ENCODE measurements around the gene P2RY6. TPM values are rescaled to one million over a fixed set of nuclear protein-coding genes. Genes with fewer than 3 reads are reported as not detected.
A peak's percentile ranks its signal among the peaks of the same experiment; 100 is the strongest.

The P2RY6 gene
- polyA plus RNA-seq, 1 donor (not counting 4 experiments of a cell fraction or from before 2014, with no cell fraction given): 0.04 TPM

DNA sequence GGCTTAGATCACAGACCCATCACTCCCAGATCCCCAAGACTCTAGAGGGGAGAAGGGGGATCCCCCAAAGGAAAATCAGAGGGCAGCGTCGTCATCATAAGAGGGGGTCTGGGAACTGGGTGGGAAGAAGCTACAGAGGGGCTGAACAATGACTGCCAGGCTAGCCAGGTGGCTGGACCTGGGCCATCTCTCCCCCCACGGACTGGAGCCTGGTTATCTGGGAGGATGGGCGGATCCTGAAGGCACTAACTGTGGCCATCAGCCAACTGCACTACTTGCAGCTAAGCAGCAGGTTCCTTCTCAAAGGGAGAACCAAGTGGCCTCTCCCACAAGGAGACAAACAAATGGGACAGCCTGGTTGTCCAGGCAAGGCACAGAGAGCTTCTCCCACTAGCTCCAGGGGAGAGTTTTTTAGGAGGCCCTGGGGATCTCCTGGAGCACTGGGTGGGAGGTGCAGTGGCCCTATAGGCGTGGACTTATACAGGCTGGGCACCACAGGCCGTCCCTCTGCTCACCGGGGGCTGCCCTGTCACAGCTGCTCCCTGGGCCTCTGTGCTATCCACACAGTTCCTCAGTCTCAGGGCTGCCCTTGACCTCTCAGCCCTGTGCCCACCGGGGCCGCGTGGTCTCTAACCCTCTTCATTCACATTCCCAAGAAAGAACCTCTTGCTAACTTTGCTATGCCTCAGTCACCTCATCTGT lies 15.4 kb downstream of the P2RY6 start:
- H3K27ac ChIP-seq (ENCODE audit: control insufficient read depth, insufficient read depth, low read length): no peak overlapping the region
- no peak overlapping the region for H3K4me2 ChIP-seq (ENCODE audit: control insufficient read depth, extremely low read depth, insufficient read depth, low read depth, low read length)
- H3K9me1 ChIP-seq (ENCODE audit: control insufficient read depth, extremely low read depth, insufficient read depth, low read length): no peaks in the 10 kb centered on the region
- no peaks in the 10 kb centered on the region for H4K20me1 ChIP-seq (ENCODE audit: control insufficient read depth, extremely low read depth, insufficient read depth, low read length)
- dilution Hi-C loops (cut with MboI; ENCODE audit: extremely low pct_ligation_motif_present, low sequenced_read_pairs): no loop called here
- peaks cover 12% of the 10 kb centered on the region for H3K4me1 ChIP-seq (ENCODE audit: control insufficient read depth, extremely low read depth, insufficient read depth, low read length)
- FAIRE-seq: no peak
- no peaks in the 10 kb centered on the region for H3K36me3 ChIP-seq (ENCODE audit: control insufficient read depth in 2 of 2, extremely low read depth in 1 of 2, insufficient read depth in 2 of 2, low read length in 2 of 2)
- no peaks in the 10 kb centered on the region for H3K79me2 ChIP-seq (ENCODE audit: control insufficient read depth, insufficient read depth, low read length)
- H2AFZ ChIP-seq (ENCODE audit: control insufficient read depth, low read length): no peak overlapping the region
- H3K27me3 ChIP-seq (ENCODE audit: control insufficient read depth, extremely low read depth, insufficient read depth, low read length): no peaks in the 10 kb centered on the region
- no peak for DNase-seq (ENCODE audit: low read depth, low spot score)
- H3K9me3 ChIP-seq (ENCODE audit: control insufficient read depth, low read depth, low read length): no peaks in the 10 kb centered on the region
- TF ChIP-seq EZH2 (IDR thresholded peaks at IDR 0.05; ENCODE audit: low read length): no peak
- TF ChIP-seq, protein P1, sequence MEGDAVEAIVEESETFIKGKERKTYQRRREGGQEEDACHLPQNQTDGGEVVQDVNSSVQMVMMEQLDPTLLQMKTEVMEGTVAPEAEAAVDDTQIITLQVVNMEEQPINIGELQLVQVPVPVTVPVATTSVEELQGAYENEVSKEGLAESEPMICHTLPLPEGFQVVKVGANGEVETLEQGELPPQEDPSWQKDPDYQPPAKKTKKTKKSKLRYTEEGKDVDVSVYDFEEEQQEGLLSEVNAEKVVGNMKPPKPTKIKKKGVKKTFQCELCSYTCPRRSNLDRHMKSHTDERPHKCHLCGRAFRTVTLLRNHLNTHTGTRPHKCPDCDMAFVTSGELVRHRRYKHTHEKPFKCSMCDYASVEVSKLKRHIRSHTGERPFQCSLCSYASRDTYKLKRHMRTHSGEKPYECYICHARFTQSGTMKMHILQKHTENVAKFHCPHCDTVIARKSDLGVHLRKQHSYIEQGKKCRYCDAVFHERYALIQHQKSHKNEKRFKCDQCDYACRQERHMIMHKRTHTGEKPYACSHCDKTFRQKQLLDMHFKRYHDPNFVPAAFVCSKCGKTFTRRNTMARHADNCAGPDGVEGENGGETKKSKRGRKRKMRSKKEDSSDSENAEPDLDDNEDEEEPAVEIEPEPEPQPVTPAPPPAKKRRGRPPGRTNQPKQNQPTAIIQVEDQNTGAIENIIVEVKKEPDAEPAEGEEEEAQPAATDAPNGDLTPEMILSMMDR (optimal IDR thresholded peaks at IDR 0.05 in 1 of 3, IDR thresholded peaks at IDR 0.05 in 1 of 3, conservative IDR thresholded peaks at IDR 0.05 in 1 of 3; ENCODE audit: extremely low read depth in 1 of 3, insufficient read depth in 2 of 3, low read length in 3 of 3): no peak
- H3K4me3 ChIP-seq (ENCODE audit: control insufficient read depth in 2 of 3, extremely low read depth in 1 of 3, insufficient read depth in 2 of 3, low read depth in 1 of 3, low read length in 3 of 3): no peak overlapping the region
- no peak overlapping the region for H3K9ac ChIP-seq (ENCODE audit: control insufficient read depth, extremely low read depth, insufficient read depth, low read length)

DNA sequence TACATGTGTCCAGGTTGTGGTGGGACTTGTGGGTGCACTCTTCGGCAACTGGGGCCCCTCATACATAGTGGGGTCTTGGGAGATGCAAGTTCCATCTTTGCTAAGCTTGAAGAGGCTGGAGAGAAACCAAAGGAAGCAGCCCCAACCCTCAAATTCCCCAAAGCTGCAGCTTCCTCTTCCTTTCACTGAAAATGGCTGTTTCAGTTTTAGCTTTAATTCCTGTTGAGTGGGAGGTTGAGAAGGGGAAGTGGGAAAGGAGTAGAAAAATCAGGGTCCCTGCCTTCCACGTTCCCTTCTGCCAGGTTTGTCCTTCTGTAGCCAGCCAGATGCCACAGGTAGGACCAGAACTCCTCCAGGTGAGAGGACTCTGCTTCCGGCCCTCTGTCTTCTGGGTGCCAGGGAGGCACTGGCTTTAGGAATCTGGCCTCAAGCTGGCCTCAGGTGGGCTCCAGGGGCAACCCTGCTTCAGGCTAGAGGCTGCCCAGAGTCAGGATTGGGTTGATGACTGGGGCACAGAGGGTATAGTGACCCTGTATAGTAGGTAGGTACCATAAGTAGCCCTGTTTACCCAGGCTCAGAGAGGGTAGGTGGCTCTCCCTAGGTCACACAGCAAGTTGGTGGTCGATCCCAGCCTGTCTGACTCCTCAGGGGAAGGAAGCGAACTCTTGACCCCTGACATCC lies 16.2 kb downstream of the P2RY6 start:
- no peak overlapping the region for H2AFZ ChIP-seq (ENCODE audit: control insufficient read depth, low read length)
- H3K9me1 ChIP-seq (ENCODE audit: control insufficient read depth, extremely low read depth, insufficient read depth, low read length): no peaks in the 10 kb centered on the region
- no peak overlapping the region for H3K27ac ChIP-seq (ENCODE audit: control insufficient read depth, insufficient read depth, low read length)
- TF ChIP-seq, protein P1 (optimal IDR thresholded peaks at IDR 0.05 in 1 of 3, IDR thresholded peaks at IDR 0.05 in 1 of 3, conservative IDR thresholded peaks at IDR 0.05 in 1 of 3; ENCODE audit: extremely low read depth in 1 of 3, insufficient read depth in 2 of 3, low read length in 3 of 3): no peak
- no peak for TF ChIP-seq EZH2 (IDR thresholded peaks at IDR 0.05; ENCODE audit: low read length)
- no peaks in the 10 kb centered on the region for H3K36me3 ChIP-seq (ENCODE audit: control insufficient read depth in 2 of 2, extremely low read depth in 1 of 2, insufficient read depth in 2 of 2, low read length in 2 of 2)
- DNase-seq (ENCODE audit: low read depth, low spot score) (no peak), FAIRE-seq (no peak)
- no peaks in the 10 kb centered on the region for H4K20me1 ChIP-seq (ENCODE audit: control insufficient read depth, extremely low read depth, insufficient read depth, low read length)
- peaks cover 12% of the 10 kb centered on the region for H3K4me1 ChIP-seq (ENCODE audit: control insufficient read depth, extremely low read depth, insufficient read depth, low read length)
- no peaks in the 10 kb centered on the region for H3K9me3 ChIP-seq (ENCODE audit: control insufficient read depth, low read depth, low read length)
- no peaks in the 10 kb centered on the region for H3K79me2 ChIP-seq (ENCODE audit: control insufficient read depth, insufficient read depth, low read length)
- H3K9ac ChIP-seq (ENCODE audit: control insufficient read depth, extremely low read depth, insufficient read depth, low read length): peak overlapping the region; percentile 16
- H3K27me3 ChIP-seq (ENCODE audit: control insufficient read depth, extremely low read depth, insufficient read depth, low read length): peaks cover 2% of the 10 kb centered on the region
- dilution Hi-C loops (cut with MboI; ENCODE audit: extremely low pct_ligation_motif_present, low sequenced_read_pairs): no loop called here
- no peak overlapping the region for H3K4me3 ChIP-seq (ENCODE audit: control insufficient read depth in 2 of 3, extremely low read depth in 1 of 3, insufficient read depth in 2 of 3, low read depth in 1 of 3, low read length in 3 of 3)
- no peak overlapping the region for H3K4me2 ChIP-seq (ENCODE audit: control insufficient read depth, extremely low read depth, insufficient read depth, low read depth, low read length)

Measured in keratinocyte (primary cell).